ENCODE results near the gene HIF3A.
"Not testable (repeated sequence)": the region's sequence is repeated elsewhere in the genome, so short reads cannot be mapped to it uniquely, and the experiment has no call there.

Gene HIF3A

DNA sequence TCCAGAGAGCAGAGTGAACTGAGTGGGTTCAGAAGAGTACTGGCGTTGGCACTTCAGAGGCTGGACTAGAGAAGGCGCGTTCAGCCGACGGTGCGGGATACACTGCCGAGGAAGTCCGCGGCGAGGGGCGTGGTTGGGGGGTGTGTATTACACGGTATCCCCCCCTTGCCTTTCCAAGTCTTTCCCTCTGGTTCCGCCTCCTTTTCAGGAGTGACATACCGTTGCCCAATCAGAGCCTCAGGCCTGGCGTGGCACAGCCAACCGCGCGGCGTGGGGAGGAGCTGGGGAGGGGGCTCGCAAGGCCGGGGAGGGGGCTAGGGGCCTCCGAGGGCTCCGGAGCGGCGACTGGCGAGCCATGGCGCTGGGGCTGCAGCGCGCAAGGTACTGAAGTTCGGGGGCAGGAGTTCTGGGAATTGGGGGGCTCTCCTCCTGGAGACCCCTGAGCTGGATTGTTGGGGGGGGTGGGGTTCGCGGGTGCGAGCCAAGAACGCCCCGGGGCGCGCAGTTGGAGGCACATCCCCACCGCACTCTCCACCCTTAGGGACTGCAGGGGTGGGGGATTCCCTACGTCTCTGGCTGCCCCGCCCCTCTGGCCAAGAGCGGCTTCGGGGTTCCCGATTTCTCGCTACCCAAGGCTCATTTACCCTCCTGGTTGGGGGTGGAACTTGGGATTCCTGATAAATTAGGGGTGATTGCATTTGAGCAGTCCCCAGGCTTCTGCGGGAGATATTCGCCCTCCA, at the start of gene HIF3A:
TSS of gene HIF3A (plus strand) at position 321 of the 740 bp plus-strand sequence. CDS start at position 356, 35 bp downstream.
- DNase-seq: no peak

DNA sequence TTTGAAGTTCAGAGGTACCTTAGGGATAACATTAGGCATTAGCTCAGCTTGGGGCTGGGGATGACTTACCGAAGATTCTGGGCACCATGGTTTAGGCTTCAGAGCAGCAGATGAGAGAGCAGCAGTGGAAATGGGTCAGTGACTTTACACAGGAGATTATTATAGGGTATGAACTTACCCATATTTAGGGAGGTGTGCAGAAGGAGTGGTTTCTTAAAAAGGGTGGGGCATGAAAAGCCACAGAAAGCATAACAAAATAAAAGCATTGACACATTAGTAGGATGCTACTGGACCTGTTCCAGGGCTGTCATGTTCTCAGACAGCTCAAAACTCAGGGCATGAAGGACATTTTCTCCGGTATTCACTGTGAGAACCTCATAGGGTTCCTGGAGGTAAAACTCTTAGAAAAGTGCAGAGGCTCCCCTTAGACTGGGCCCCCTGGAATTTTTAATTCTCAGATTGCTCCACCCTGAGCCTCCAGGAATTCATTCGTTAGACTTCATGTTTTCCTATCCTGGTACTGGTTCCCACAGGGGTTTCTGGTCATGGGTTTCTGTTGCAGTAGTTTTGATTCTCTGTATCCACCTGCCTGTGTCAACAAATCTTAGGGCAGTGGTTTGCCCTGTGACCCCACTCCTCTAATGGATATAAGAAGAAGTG, 46.6 kb upstream of the HIF3A start:
- DNase-seq: no peak

DNA sequence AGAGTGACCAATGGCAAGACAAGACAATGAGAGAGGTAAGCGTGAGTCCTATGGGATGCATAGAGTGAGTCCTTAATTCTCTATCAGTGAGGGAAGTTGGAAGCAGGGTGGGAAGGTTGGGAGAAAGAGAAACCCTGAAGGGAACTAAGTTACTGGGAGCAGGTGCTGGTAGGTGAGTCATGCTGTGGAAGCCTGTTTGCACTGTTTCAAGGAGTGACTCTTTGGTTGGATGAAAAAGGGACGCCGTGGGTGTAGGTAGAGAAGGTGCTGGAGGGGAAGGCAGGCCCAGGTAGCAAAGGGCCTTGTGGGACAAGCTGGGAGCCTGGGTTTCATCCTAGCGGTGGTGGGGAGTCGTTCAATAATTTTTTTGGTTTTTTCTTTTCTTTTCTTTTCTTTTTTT, 45.4 kb upstream of the HIF3A start:
- DNase-seq: no peak

DNA sequence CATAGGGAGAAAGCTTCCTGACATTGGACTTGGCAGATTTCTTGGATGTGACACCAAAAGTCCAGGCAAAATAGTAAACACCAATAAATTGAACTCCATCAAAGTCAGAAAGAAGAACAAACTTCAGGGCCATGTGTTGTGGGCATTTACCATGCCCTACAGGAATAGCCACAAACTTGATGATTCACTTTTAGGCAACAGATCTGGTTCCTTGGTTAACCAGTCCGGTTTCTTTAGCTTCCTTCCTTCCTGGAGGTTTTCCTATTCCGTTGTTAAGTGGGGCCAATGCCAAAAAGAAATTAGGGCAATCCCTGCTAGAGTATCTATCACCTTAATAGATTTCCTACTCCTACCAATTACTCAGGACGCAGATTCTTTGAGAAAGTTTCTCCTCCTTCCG, 42.1 kb upstream of the HIF3A start:
- peak in 1 of 2 experiments; percentile 4 for DNase-seq

DNA sequence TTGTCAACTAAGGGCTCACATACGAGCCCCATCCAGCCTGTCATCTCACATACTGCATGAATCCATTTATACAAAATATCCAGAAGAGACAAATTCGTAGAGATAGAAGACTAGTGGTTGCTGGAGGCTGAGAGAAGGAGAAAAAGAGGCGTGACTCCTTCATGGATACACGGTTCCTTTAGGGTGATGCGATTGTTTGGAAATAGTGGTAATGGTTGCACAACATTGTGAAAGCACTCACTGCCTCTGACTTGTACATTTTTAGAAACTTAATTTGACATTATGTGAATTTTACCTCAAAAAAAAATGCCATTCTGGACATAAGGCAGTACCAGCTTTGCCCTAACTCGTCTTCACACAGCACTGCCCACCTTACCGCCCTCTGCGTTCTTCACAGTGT, 40.0 kb upstream of the HIF3A start:
- no peak for DNase-seq

DNA sequence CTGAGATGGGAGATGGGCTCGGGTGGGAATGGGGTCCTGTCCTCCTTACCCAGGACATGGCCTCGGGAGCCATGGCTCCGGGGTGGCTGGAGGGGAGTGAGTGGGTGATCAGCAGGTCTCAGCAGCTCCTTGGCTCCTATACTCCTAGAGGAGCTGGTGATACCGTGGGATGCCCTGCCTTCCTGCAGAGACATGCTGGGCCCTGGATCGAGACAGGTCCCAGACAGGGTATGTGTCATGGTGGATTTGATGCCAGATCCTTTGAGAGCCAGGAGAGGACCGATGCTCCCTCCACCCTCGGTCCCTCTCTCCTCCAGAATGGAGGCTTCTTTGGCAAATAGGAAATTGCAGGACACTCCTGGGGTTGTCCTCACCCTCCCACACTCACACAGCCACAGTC, 35.3 kb upstream of the HIF3A start:
- not testable (repeated sequence) for DNase-seq

DNA sequence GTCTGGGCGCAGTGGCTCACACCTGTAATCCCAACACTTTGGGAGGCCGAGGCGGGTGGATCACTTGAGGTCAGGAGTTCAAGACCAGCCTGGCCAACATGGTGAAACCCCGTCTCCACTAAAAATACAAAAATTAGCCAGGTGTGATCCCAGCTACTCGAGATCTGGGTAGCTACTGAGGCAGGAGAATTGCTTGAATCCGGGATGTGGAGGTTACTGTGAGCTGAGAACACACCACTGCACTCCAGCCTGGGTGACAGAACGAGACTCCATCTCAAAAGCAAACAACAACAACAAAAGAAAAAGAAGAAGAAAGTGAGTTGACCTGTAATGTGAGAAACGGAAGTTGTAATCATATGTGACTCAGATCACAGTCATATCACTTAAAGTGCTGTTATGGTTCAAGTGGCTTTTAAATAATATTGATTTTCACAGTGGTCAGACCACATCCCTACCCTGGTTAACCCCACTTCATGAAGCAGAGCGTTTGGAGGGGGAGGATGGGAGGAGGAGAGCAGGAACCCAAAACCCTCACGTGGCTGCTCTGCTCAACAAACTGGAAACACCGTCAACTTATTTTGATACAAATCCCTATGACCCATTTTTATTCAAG, 34.1 kb upstream of the HIF3A start:
- DNase-seq: peak in 1 of 2 experiments; percentile 21

DNA sequence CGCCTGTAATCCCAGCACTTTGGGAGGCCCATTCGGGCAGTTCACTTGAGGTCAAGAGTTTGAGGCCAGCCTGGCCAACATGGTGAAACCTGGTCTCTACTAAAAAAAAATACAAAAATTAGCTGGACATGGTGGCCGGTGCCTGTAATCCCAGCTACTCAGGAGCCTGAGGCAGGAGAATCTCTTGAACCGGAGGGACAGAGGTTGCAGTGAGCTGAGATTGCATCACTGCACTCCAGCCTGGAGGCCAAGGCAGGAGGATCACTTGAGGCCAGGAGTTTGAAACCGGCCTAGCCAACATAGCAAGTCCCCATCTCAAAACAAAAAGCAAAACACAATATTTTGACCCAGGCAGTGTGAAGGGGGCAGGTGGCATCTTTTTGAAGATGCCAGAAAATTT, 32.0 kb upstream of the HIF3A start:
- not testable (repeated sequence) for DNase-seq

DNA sequence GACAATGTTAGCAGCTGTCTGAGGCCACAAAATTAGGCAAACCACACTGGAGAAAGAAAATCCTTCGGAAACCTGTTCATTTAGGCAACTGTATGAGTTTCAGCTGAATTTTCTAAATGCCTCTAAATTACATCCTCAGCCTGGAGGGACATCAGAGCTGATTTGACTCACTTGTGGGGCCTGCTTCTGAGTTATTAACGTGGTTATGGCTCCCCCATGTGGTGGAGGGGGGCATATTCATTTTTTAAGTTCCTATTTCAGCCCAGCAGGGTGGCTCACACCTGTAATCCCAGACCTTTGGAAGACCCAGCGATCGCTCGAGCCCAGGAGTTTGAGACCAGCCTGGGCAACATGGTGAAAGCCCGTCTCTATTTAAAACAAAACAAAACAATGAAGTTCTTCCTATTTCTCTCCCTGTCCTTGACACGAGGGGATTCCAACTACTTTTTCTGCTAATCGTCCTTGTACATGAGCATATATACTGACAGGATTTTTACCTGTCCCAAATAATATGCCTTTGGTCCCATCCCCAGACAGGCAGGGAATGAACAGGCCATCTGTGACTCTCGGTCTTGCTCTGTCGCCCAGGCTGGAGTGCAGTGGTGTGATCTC, 31.5 kb upstream of the HIF3A start:
- peak; percentile 60 to 66 for DNase-seq

DNA sequence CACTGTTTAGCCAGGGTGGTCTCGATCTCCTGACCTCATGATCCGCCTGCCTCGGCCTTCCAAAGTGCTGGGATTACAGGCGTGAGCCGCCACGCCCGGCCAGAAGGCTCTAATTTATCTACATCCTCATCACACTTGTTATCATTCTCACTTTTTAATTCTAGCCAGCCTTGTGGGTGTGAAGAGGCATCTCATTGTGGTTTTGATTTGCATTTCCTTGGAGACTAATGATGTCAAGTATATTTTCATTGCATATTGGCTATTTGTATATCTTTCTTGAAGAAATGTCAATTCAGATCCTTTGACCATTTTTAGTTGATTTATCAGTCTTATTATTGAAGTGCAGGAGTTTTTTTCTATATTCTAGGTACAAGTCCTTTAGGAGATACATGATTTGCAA, 27.7 kb upstream of the HIF3A start:
- no peak for DNase-seq

DNA sequence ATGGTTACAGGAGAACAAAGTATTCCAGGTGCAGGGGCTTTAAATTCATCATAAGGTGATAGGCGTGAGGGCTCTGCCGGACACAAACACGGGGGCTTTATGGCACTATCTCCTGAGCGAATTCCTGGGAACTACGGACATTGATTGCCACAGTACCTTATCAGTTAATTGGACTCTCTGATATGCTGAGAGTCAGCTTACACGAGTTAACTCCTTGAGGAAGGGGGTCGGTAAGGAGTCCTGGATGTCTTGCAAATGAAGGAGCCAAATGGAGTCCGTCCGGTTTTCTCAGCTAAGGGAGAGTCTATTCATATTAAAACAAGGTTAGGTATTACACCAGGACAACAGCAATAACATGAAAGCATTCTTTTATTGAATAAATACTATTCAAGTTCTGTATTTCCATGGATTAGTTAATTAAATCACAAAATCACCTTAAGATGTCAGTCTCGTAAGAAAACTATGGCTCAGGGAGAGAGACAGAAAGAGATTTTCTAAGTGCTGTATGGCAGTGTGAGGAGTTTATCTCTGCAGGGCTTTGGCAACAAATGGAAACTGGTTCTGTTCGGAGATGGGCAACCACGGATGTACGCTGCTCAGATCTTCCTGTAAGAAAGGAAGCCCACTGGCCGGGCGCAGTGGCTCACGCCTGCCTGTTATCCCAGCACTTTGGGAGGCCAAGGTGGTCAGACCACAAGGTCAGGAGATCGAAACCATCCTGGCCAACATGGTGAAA, 26.2 kb upstream of the HIF3A start:
- DNase-seq: no peak

DNA sequence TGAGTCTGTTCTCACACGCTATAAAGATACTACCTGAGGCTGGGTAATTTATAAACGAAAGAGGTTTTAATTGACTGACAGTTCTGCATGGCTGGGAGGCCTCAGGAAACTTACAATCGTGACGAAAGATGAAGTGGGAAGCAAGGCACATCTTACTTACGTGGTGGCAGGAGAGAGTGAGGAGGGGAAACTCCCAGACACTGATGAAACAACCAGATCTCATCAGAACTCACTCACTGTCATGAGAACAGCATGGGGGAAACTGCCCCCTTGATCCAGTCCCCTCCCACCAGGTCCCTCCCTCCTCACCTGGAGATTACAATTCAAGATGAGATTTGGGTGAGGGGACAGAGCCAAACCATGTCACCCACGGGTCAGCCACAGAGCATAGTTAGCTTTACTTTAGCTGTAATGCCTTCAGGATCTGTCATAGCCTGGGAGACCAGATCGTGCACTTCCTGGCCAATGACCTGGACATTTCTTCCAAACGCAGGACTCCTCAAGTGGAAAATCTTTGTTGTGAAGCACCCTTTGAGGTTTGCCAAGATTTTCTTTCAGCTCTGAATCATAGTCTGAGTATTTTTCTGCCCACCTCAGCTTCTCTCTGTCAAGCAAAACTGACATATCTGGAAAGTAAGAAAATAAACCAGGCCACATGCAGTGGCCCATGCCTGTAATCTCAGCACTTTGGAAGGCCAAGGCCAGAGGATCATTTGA, 25.2 kb upstream of the HIF3A start:
- no peak for DNase-seq

DNA sequence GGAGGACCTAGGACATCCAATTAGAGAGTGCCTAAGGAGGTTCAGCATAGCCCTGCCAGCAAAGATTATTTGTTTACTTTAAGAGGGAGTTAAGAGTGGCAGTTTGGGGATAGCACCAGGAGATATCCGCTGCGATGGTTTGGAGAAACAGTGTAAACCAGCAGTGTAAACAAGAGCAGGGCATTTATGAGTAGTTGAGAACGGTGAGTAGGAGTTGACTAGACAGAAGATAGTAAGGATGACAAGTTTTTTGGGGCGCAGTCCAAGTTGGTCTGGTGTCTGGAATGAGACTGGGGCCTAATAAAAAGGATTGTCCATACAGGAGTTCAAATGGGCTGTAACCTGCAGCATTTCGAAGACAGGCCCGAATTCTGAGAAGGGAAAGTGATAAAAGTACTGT, 22.9 kb upstream of the HIF3A start:
- not testable (repeated sequence) for DNase-seq

DNA sequence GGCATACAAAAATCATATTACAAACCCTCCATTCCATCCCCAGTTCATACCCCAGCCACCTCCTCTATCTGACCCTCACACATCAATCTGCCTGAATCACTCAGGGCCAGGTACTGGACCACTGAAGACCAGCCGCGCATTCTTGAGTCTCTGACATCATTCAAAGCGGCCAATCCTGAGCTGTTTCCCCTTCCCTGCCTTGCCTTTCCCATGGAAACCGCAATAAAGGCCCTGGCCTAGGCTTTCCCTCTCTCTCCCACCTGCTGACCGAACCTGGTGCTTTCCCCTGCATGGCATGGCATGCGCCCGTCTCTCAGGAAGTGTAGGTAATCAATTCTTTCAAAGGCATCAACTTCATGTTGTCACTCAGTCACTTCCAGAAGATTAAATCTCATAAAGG, 17.7 kb upstream of the HIF3A start:
- DNase-seq: no peak

DNA sequence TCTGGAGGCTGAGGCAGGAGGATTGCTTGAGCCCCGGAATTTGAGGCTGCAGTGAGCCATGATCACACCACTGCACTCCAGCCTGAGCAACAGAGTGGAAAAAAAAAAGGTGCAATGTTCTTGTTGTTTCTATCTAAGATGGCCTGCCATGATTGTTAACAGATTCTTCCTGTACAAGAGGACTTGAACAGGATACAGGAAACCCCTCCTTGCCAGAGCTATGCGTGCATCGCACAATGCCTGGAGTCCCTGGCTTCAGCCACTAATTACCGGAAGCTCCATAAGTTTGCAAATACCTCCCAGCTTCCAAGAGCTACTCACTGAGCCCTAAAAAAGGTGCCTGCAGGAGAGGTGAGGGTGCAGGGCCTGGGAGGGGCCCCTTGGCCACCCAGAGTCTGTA, 13.1 kb upstream of the HIF3A start:
- DNase-seq: no peak

DNA sequence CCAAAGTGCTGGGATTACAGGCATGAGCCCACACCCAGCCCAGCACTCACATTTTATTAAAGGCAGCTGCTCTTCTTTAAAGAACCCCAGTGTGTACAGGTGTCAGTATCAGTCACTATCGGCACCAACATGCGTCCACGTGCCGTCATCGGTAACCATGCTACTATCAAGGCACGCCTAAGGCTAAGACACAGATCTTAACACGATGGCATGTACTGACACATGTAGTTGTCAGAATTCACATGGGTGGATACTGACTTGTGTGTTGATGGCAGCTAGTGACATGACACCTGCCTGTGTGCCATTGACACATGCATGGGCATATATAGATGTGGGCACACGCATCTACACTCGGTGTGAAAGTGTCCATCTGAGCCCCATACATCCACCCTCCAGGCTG, 12.2 kb upstream of the HIF3A start:
- DNase-seq: no peak

DNA sequence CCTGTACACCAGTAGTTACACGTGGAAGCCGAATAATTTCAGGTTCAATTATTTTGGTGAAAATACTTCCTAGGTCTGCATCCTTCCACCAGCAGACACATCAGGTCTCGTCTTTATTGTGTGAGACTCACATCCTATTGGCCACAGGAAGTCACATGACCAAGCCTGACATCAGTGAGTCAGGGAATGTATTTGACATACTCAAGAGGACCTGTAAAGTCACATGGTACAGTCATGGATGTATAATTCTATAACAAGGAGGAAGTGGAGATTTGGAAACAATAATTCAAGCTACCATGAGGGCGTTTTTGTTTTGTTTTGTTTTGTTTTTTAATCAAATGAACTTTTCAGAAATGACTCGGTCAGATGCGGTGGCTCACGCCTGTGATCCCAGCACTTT, 9.3 kb upstream of the HIF3A start:
- no peak for DNase-seq

DNA sequence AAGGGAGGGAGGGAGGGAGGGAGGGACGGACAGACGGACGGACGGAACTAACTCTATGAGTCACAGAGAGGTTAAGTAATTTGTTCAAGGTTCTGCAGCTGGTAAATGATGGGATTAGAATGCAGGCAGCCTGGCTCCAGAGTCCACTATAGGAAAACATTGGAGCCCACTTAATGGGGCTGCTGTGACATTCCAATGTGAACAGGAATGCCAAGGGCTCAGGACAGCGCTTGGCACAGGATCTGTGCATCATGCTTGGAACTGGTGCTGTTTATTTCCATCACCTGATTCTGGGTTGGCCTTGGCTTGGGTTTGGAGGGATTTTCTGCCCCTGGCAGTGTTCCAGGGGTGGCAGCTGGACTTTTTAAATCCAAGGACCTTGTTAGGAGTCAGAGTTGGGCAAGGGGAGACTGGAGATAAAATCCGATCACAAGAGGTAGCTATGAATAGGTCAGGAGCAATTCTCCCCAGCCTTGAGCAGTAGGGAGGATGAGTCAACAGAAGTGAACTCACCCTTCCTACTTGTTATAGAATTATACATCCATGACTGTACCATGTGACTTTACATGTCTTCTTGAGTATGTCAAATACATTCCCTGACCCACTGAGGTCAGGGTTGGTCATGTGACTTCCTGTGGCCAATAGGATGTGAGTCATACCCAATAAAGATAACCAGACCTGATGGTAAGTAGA, 7.8 kb upstream of the HIF3A start:
- DNase-seq: no peak

DNA sequence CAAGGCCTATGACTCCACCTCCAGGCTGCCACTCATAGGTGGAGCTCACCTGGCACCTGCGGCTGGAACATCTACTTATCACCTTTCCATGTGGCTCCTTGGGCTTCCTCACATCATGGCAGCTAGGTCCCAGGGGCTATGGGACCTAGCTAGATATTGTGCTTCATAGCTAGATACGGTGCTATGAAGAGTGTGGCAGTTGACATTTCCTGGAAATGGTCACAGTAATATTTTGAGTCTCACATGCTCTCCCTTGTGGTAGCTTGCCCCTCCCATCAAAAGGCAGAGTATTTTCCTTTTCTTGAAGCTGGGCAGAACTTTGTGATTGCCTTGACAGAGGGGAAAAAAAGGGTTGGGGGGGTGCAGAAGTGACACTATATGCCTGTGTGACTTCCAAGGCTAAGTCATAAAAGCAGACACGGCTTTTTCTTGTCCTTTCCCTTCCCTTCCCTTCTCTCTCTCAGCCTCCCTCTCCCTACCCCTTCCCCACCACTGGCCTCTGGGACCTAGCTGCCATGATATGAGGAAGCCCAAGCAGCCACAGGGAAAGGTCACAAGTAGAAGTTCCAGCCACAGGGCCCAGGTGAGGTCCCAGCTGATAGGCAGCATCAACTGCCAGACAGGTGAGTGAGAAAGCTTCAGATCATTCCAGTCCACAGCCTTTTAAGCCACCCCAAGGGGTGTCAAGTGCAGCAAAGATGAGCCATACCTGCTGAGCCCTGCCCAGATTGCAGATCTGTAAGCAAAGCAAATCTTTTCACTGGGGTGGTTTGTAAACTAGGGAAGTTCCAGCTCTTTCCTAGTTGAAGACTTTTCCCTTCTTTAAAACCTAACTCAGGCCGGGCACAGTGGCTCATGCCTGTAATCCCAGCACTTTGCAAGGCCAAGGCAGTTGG, 6.9 kb upstream of the HIF3A start:
- DNase-seq: no peak

DNA sequence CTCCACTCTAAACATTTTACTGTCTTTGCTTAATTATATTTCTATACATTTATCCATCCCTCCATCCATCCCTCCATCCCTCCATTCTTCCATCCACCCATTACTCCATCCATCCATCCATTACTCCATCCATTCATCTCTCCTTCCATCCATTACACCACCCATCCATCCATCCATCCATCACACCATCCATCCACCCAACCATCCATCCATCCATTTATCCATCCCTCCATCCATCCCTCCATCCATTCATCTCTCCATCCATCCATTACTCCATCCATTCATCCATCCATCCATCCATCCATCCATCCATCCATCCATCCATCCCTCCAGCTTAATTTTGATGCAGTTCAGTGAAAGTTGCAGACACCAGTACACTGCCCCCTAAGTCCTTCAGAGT, 5.0 kb upstream of the HIF3A start:
- DNase-seq: no peak

DNA sequence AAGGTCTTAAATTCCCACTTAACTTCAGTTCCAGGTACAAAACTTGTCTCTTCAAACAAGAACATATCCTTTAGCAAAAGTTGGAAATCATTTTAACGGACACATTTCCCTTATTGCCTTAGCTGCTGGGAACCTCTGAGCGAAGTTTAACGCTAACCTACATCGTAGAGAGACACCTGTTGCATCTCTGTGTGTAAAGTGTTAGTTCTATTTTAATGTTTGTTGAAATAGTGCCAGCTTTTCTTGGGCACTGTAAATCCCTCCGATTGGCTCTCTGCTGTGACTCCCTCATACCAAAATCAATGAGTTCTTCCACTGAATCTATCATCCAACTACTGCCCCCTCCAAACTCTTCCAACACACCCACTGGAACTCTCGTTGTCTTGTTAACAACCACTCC, 2.3 kb upstream of the HIF3A start:
- DNase-seq: no peak

Data from Kasumi-1 (cell line).